COLO829 (cell line): ENCODE data around the gene MYDGF.
A peak's percentile ranks its signal among the peaks of the same experiment; 100 is the strongest.

Experiments used
- DNase-seq: peaks from one replicate; pipeline ENCODE4 v3.0.0; 2012; ENCODE audit warnings: low spot score

The MYDGF gene

DNA sequence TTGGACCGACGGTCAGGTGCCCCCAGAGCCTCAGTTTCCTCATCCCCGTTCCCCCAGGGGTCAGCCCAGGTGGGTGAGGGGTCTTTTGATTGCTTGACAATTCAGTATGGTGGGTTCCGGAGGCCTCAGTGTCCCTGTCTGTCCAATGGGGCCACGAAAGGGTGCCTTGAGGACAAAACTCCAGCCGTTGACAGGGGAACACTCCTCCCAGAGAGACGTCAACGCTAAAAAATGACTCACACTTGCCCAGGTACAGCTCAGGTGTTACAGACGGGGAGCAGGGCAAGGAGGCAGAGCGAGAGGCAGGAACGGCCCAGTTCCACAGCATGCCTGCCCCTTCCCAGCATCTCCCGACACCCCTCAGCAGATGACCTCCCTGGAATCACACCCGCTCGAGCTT, 29.0 kb downstream of the MYDGF start:
- no peak for DNase-seq

DNA sequence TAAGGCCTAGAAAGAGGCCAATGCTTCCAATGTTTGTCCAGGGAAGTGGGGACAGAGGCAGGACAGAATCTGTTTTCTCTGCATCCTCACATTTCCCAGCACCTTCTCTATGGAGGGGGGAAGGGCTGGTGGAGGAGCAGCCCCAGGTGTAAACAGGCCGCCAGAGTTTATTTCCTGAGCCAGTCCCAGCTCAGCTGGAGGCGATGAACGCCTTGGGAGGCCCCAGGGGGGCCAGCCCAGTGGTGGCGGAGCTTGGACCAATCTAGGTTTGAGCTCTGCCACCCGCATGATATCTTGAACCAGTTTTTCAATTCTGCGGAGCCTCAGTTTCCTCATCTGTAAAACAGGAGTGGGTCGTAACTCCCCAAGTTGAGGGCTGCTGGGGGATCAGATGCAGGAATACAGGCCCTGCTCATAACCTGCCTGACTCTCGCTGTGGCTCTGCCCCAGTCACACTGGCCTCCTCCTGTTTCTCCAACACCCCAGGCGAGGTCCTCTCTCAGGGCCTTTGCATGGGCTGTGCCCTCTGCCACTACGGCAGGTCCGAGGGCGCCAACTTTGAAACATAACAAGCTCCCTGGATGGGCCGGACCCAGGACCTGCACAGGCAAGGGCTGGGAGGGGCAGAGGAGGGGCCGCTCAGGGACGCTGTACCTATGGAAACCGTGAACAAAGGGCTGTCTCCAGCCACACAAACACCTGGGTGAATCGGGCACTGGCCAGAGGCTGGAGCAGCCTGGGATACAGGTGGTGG, 29.7 kb downstream of the MYDGF start:
- DNase-seq: no peak

- no peak for DNase-seq
These were observed 30.5 kb downstream of the MYDGF start for GRCh38 chr19:4639531-4640246.

- peak; percentile 100 for DNase-seq
These were observed 31.2 kb downstream of the MYDGF start, which contains the start of gene TNFAIP8L1 for GRCh38 chr19:4638828-4639530. TSS of gene TNFAIP8L1 (plus strand) at chr19:4639516. CDS start at chr19:4651870, 12,354 bp downstream.

GRCh38 chr19:4638317-4638716, 31.8 kb downstream of the MYDGF start:
- no peak for DNase-seq

DNA sequence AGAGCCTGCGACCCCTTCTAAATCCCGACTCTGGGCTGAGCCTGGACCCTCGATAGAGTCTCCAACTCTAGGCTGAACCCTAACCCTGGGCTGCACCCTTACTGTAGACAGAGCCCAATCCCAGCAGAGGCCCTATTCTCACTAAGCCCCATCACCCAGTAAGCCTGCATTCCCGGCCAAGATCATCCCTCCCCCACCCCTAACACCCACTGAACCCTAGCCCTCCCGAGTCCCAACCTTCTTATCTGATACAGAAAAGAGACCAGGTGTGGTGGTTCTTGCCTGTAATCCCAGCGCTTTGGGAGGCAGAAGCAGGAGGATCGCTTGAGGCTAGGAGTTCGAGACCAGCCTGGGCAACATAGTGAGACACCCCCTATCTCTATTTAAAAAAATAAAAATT, 33.4 kb downstream of the MYDGF start:
- DNase-seq: no peak

- peak; percentile 40 for DNase-seq
These were observed 33.9 kb downstream of the MYDGF start for GRCh38 chr19:4636151-4636717.

DNA sequence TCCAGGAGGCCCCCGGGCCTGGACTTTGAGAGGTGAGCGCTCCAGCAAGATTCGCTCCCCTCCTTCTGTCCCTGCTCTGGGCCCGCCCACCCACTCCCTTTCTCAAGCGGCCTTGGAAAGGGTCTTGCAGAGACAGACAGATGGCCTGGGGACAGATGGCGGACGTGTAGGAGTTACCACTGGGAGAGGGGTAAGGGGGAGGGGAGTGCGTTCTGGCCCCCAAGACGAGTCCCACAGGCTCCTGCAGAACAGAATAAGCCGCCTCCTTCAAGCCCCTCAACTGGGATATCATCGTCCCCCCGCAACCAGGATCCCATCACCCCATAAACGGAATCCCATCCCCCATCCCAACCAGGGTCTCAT, 34.4 kb downstream of the MYDGF start:
- no peak for DNase-seq

DNA sequence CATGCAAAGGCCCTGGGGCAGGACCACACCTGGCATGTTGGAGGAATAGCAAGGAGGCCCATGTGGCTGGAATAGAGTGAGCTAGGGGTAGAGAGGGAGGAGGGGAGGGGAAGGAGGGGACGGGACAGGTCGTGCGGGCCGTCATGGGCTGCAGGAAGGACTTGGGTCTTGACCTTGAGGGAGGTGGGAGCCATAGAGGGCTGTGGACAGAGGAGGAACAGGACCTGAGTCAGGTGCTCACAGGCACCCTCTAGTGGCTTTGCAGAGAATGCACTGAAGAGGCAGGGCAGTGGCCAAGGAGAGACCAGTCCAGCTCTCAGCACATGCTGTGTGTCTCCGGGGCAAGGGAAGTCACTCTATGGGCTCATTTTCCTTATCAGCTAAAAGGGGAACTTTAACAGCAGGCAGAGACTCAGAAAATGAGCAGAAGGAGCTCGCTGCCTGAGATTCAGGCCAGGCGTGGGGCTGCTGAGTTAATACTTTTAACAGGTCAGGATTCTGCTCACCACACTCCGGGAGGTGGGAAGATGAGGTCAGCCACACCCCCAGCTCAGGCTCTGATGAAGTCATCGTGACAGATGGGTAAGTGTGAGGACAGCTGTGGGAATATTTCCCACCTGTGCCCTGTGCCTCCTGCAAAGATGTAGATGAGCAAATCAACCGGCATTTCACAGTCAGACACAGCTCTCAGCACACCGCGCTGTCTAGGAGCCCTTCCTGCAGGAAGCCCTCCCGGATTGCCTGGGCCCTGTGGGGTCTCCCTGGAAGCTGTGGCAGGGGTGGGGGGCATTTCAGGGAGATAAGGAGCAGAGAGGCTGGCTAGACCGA, 36.8 kb downstream of the MYDGF start:
- no peak for DNase-seq

- DNase-seq: no peak
These were observed 45.3 kb downstream of the MYDGF start for GRCh38 chr19:4624733-4625362.

DNA sequence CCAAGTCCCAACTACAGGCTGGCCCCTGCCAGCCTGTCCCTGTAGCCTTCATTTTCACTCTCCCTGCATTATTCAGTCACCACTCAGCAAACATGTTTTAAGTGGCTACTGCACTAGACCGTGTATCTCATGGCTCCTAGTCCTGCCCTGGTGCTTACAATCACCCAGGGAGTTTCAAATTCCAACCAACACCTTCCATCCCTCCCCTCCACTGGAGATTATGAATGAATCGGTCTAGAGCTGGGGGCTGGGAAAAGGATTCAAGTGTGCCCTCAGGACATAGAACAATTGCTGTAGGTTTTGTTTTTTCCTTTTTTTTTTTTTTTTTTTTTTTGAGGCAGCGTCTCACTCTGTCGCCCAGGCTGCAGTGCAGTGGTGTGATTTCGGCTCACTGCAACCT, 45.8 kb downstream of the MYDGF start:
- DNase-seq: no peak

DNA sequence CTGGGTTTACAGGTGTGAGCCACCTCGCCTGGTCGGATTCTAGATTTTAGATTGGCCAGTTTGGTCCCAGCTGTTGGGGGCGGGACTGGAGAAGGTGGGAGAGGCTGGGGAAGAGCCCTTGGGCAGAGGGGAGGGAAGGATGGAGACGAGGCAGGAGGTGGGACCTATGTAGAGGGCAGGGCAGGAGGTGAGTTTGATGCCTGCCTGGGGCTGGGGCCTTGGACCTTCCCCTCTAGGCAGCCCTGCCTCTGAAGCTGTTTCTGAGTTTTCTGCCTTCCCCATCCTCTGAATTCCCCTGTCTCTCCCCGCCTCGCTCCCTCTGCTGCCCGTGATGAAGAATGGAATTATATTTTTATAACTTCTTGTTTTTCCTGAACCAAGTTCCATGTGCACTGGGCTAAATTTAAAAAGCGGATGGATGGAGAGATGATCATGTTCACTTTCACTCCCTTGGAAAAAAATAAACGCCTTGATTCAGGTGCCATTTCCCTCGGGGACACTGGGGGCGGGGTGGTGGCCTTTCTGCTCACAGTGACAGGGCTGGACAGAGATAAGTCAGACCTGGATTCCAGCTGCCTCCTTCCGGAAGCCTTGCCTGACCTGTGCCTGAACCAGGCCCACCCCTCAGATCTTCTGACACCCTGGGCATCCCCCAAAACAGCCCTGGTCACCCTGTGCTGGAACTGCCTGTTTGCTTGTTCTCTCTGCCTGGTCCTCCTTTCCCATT, 47.3 kb downstream of the MYDGF start:
- no peak for DNase-seq

GRCh38 chr19:4620675-4621074, 49.5 kb downstream of the MYDGF start:
- DNase-seq: no peak

- no peak for DNase-seq
These were observed 50.4 kb downstream of the MYDGF start for GRCh38 chr19:4619668-4620294.

DNA sequence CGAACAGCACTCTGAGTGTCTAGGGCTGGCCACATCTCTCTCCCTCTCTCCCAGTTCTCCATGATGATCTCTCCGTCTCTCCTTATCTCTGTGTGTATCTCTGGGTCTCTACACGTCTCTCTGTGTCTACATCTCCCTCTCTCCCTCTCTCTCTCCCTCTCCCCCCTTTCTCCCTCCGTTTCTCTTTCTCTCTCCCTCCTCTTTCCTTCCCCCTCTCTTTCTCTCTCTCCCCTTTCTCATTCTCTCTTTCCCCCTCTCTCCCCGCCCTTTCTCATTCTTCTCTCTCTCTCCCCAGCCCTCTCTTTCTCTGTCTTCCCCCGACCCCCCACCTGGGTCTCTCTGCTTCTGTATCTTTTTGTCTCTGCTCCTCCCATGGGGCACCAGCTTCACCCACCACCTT, 52.1 kb downstream of the MYDGF start:
- DNase-seq: no peak

GRCh38 chr19:4613254-4613751, 56.8 kb downstream of the MYDGF start:
- DNase-seq: no peak

- no peak for DNase-seq
These were observed 60.1 kb downstream of the MYDGF start for GRCh38 chr19:4609878-4610511.
